GM12874 (cell line): ENCODE results near the gene TSG101.

Experiments
- TF ChIP-seq, protein P1 (sequence below): IDR thresholded peaks from 2 replicates; pipeline ENCODE4 v1.5.1; 2011; ENCODE audit warnings: low read depth, mild to moderate bottlenecking, control low read depth, low read length, moderate library complexity; ENCODE audit not compliant: insufficient read depth

TSG101 gene

DNA sequence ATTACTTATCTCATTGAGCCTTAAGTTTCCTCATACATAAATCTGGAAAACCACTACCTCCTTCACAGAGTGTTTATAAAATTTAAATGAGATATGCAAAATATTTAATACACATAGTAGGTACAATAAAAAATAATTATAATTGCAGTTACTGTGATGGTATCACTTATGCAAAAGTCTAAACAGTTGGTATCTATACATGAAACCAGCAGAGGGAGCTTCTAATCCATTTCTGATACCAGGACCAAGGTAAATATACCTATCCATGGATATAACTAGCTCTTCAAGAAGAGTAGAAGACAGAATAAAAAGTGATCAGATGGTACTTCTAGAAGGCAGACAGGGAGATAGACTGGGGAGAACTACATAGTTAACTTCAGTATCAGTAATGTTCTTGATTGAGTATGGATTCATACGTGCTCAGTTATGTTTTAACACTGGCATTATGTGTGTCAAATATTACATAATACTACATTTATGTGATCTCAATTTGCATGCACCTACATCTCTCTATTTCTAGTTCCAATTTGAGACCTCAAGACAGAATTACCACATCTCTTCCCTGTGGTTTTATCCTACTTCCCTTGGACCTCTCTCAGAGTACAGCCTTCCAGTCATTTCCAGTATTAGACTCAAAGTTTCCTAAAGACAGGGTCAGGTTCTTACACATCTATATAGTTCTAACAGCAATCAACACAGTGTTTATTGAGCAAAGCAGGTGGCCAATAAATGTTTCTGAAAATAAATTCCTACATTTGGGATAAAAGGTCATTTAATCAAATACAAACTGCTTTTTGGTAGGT, 13.7 kb upstream of the TSG101 start:
- TF ChIP-seq, protein P1, sequence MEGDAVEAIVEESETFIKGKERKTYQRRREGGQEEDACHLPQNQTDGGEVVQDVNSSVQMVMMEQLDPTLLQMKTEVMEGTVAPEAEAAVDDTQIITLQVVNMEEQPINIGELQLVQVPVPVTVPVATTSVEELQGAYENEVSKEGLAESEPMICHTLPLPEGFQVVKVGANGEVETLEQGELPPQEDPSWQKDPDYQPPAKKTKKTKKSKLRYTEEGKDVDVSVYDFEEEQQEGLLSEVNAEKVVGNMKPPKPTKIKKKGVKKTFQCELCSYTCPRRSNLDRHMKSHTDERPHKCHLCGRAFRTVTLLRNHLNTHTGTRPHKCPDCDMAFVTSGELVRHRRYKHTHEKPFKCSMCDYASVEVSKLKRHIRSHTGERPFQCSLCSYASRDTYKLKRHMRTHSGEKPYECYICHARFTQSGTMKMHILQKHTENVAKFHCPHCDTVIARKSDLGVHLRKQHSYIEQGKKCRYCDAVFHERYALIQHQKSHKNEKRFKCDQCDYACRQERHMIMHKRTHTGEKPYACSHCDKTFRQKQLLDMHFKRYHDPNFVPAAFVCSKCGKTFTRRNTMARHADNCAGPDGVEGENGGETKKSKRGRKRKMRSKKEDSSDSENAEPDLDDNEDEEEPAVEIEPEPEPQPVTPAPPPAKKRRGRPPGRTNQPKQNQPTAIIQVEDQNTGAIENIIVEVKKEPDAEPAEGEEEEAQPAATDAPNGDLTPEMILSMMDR: peak; percentile 30; the same call in 1 of the 2 replicates

DNA sequence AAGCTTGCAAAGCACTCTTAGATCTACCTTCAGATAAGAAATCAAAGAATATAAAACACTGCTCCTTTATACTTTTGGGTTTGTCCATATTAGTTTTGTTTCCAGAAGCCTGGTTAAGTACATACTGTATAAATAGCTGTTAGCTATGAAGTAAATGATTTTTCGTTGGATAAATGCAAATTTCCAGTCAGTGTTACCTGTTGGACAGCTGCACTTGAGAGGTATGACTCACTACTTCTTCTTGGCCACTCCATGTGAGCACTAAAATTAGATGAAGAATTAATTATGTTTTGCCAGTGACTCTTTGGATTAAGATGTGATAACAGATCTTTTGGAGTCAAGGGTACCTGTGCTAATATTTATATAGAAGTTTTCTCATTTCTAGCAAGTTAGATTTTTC, 9.5 kb upstream of the TSG101 start:
- TF ChIP-seq, protein P1: no peak

DNA sequence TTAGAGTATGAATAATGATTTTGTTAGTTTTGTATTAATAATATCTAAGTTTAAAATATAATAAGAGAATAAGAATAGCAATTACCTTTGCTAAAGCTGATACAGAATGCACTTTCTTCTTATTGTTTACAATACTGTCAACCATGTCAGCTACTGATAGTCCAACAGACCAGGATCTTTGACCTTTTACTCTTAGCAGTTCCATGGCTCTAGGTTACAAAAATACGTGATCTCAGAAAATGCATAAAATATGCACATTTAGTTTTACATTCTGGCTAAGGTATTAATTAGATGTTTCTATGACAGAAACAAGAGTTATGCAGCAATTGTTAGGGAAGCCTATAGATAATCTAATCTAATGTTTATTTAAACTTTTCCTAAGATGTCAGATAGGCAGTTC, 7.5 kb upstream of the TSG101 start:
- TF ChIP-seq, protein P1: no peak

DNA sequence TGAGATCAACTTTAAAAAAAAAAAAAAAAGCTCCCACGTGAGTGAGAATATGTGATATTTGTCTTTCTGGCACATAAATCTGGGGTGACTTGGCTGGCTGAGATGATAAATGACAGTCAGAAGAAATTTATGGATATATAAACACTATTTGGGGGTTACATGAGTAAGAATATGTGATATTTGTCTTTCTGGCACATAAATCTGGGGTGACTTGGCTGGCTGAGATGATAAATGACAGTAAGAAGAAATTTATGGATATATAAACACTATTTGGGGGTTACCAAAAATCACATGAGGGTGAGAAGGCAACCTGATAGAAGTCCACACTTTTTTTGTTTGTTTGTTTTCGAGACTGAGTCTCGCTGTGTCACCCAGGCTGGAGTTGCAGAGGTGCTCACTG, 6.6 kb upstream of the TSG101 start:
- TF ChIP-seq, protein P1: no peak

DNA sequence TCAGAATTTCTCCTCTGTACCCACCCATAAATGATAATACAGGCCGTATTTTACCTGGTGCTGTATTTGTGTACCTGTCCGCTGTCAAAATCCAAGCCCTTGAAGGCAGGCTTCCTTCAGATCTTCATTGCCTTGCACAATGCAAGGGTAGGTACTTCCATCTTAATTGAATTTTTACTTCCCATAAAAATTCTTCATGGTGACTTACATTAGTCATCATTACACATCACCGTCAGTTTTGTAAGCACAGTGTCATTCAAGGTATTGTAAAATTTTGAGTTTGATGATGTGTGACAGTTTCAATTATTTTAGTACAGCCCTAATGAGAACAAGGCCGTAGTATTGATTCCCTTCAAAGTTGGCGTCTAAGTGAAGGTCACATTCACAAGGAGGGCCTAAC, 770 bp upstream of the TSG101 start:
- TF ChIP-seq, protein P1: no peak

DNA sequence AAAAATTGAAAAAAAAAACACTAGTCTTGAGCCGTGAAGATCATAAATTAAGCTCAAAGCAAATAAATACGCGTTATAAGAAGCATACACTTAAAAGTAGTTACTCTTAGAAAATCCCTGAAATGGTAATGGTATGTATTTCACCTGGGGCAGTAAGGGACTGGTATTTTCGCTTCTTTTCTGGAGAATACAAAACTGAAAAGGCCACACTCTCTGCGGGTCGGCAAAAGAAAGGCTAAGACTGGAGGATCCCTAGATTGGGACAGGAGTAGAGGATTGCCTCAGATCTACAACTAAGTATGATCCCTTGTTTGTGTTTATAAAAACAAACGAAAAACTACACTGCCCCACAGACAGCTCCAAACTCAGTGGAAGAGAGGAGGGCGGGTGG, 617 bp downstream of the TSG101 start:
- TF ChIP-seq, protein P1: no peak

DNA sequence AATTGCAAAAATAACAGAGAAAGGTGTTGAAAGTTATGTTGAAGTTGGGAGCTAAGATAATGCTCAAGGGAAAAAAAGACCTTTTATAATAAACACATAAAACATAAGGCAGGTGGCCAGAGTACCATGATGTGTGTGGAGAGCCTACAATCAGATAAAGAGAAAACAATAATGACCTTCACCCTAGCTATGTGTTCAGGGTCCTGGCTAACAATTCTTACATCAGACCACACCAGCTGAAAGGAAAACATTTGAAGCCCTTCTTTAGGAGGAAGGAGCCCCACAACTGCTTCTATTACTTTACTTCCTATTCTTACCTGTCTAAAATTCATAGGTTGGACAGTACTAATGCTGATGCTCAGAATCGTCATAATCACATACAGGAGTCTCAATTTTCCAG, 2.5 kb downstream of the TSG101 start:
- TF ChIP-seq, protein P1: no peak
